H1 (cell line): ENCODE measurements around the gene TMEM204. TPM values are rescaled to one million over a fixed set of nuclear protein-coding genes. Genes with fewer than 3 reads are reported as not detected.

Experiments
- CTCF ChIA-PET: fragments of 300-600 bp; sonication (Branson Sonifier 250); formaldehyde crosslinking; loops from one replicate; lab custom pipeline; 2021; ENCODE audit not compliant: partially characterized antibody; lab: Charles Lee
- POLR2A ChIA-PET: fragments of 300-600 bp; sonication (Branson Sonifier 250); formaldehyde crosslinking; loops from one replicate; lab custom pipeline; 2021; ENCODE audit warnings: inconsistent platforms; ENCODE audit not compliant: partially characterized antibody; lab: Charles Lee
- DNase-seq, 2 experiments: peaks; one replicate each; pipeline versions ENCODE4 v3.0.0 to v3.0.0-alpha.2; 2010 to 2022; ENCODE audit warnings: low spot score in 2 of 2, low read depth in 1 of 2, mixed read lengths in 1 of 2
- FAIRE-seq: peaks from 2 replicates; lab custom pipeline; 2011; peaks lifted over from hg19 to GRCh38; lab: Jason Lieb, UNC
- H2AFZ ChIP-seq: 2 replicates; pipeline ENCODE4 v1.8.1; 2012; ENCODE audit warnings: low read length, inconsistent platforms
- H2AK5ac ChIP-seq: 2 replicates; pipeline ENCODE4 v1.6.1; 2013; ENCODE audit warnings: low read depth, low read length
- H2BK120ac ChIP-seq: replicated peaks from 2 replicates; pipeline ENCODE3; 2013; ENCODE audit warnings: low read depth, low read length, inconsistent platforms
- H2BK12ac ChIP-seq: 2 replicates; pipeline ENCODE4 v1.6.1; 2013; ENCODE audit warnings: low read depth, low read length
- H2BK15ac ChIP-seq: 2 replicates; pipeline ENCODE4 v1.6.1; 2013; ENCODE audit warnings: low read length
- H2BK20ac ChIP-seq: 2 replicates; pipeline ENCODE4 v1.6.1; 2013; ENCODE audit warnings: low read length
- H2BK5ac ChIP-seq: 2 replicates; pipeline ENCODE4 v1.6.1; 2013; ENCODE audit warnings: low read depth, low read length
- H3K14ac ChIP-seq: 2 replicates; pipeline ENCODE4 v1.6.1; 2013; ENCODE audit warnings: inconsistent platforms; ENCODE audit not compliant: insufficient read length
- H3K18ac ChIP-seq: 2 replicates; pipeline ENCODE4 v1.6.1; 2013; ENCODE audit warnings: low read length; ENCODE audit errors: extremely low read depth
- H3K23ac ChIP-seq: 2 replicates; pipeline ENCODE4 v1.6.1; 2013; ENCODE audit warnings: inconsistent platforms; ENCODE audit not compliant: insufficient read length
- H3K23me2 ChIP-seq: 2 replicates; pipeline ENCODE4 v1.6.1; 2013; ENCODE audit warnings: low read depth, low read length
- H3K27ac ChIP-seq: 2 replicates; pipeline ENCODE4 v1.6.1; 2011; ENCODE audit warnings: low read depth, low read length, inconsistent platforms
- H3K27me3 ChIP-seq, 4 experiments: replicated peaks in 1 of 4; 1 replicate in 1 of 4; 2 replicates in 3 of 4; pipeline versions ENCODE4 v1.6.1 to v1.8.1; 2011 to 2013; ENCODE audit warnings: low read length in 3 of 4, mild to moderate bottlenecking in 3 of 4, inconsistent platforms in 2 of 4, mixed read lengths in 2 of 4, moderate library complexity in 1 of 4; ENCODE audit not compliant: control insufficient read depth in 3 of 4, insufficient read depth in 3 of 4; ENCODE audit errors: extremely low read depth in 1 of 4
- H3K36me3 ChIP-seq, 4 experiments: 2 replicates each; pipeline versions ENCODE4 v1.6.1 to v1.8.1; 2011 to 2013; ENCODE audit warnings: mild to moderate bottlenecking in 4 of 4, low read length in 3 of 4, moderate library complexity in 2 of 4, control low read depth in 1 of 4, inconsistent platforms in 1 of 4; ENCODE audit not compliant: insufficient read depth in 4 of 4, control insufficient read depth in 2 of 4
- H3K4ac ChIP-seq: replicated peaks from 2 replicates; pipeline ENCODE3; 2013; ENCODE audit warnings: low read length, low read depth, mixed read lengths, inconsistent platforms; ENCODE audit not compliant: insufficient read length
- H3K4me1 ChIP-seq, 4 experiments: replicated peaks in 1 of 4; 1 replicate in 1 of 4; 2 replicates in 3 of 4; pipeline versions ENCODE4 v1.6.1 to v1.8.1; 2011 to 2013; ENCODE audit warnings: low read length in 3 of 4, inconsistent platforms in 2 of 4, mixed read lengths in 1 of 4; ENCODE audit not compliant: insufficient read depth in 4 of 4, control insufficient read depth in 3 of 4
- H3K4me2 ChIP-seq, 2 experiments: 2 replicates each; pipeline versions ENCODE4 v1.6.1 to v1.8.1; 2011 to 2013; ENCODE audit warnings: low read depth in 2 of 2, low read length in 2 of 2, control low read depth in 1 of 2, inconsistent platforms in 1 of 2, mild to moderate bottlenecking in 1 of 2; ENCODE audit not compliant: insufficient read depth in 1 of 2
- H3K4me3 ChIP-seq, 4 experiments: fragments of 200-600, 300-600 bp in 1 of 4; sonication (generic), shearing (Covaris generic), sonication (Bioruptor Twin) in 1 of 4; 2 replicates each; pipeline versions ENCODE4 v1.5.1 to v1.8.1; 2011 to 2016; ENCODE audit warnings: low read length in 4 of 4, low read depth in 3 of 4, control low read depth in 2 of 4, inconsistent platforms in 2 of 4, mild to moderate bottlenecking in 2 of 4, mixed read lengths in 1 of 4, moderate library complexity in 1 of 4; ENCODE audit not compliant: insufficient read depth in 2 of 4; ENCODE audit errors: extremely low read depth in 1 of 4
- H3K56ac ChIP-seq: replicated peaks from 2 replicates; pipeline ENCODE3; 2013; ENCODE audit warnings: low read depth, mild to moderate bottlenecking, mixed read lengths, low read length, inconsistent platforms; ENCODE audit not compliant: insufficient read length
- H3K79me1 ChIP-seq: 2 replicates; pipeline ENCODE4 v1.6.1; 2013; ENCODE audit warnings: low read depth, low read length, control low read depth
- H3K79me2 ChIP-seq, 2 experiments: 2 replicates each; pipeline versions ENCODE4 v1.6.1 to v1.8.1; 2012 to 2013; ENCODE audit warnings: low read length in 2 of 2, mild to moderate bottlenecking in 2 of 2, inconsistent platforms in 1 of 2; ENCODE audit not compliant: insufficient read depth in 2 of 2, control insufficient read depth in 1 of 2
- H3K9ac ChIP-seq, 4 experiments: replicated peaks in 1 of 4; 1 replicate in 1 of 4; 2 replicates in 3 of 4; pipeline versions ENCODE4 v1.6.1 to v1.8.1; 2011 to 2013; ENCODE audit warnings: low read depth in 3 of 4, low read length in 3 of 4, control low read depth in 2 of 4, mild to moderate bottlenecking in 2 of 4, moderate library complexity in 2 of 4, inconsistent platforms in 1 of 4; ENCODE audit errors: extremely low read depth in 1 of 4
- H3K9me3 ChIP-seq, 2 experiments: 2 replicates each; pipeline versions ENCODE4 v1.6.1 to v1.8.1; 2012 to 2013; ENCODE audit warnings: mild to moderate bottlenecking in 2 of 2, moderate library complexity in 2 of 2, control low read depth in 1 of 2, inconsistent platforms in 1 of 2, low read depth in 1 of 2, low read length in 1 of 2, mixed read lengths in 1 of 2; ENCODE audit not compliant: insufficient read depth in 2 of 2
- H4K20me1 ChIP-seq, 2 experiments: replicated peaks in 1 of 2; 2 replicates each; pipeline versions ENCODE3 to v1.8.1; 2011 to 2013; ENCODE audit warnings: inconsistent platforms in 2 of 2, low read length in 2 of 2, mild to moderate bottlenecking in 1 of 2; ENCODE audit not compliant: insufficient read depth in 2 of 2, control insufficient read depth in 1 of 2
- H4K5ac ChIP-seq: 2 replicates; pipeline ENCODE4 v1.6.1; 2013; ENCODE audit warnings: low read length, low read depth, mixed read lengths, inconsistent platforms; ENCODE audit not compliant: insufficient read length
- H4K8ac ChIP-seq: 2 replicates; pipeline ENCODE4 v1.8.0; 2013; ENCODE audit warnings: mild to moderate bottlenecking, moderate library complexity, low read length, inconsistent platforms; ENCODE audit not compliant: insufficient read depth; ENCODE audit errors: extremely low read depth
- H4K91ac ChIP-seq: replicated peaks from 2 replicates; pipeline ENCODE3; 2013; ENCODE audit warnings: low read length, mixed read lengths, inconsistent platforms; ENCODE audit not compliant: insufficient read length
- ASH2L ChIP-seq: fragments of 200-600, 300-600 bp; sonication (generic); IDR thresholded peaks from one replicate; pipeline ENCODE4 v1.7.1; 2017; ENCODE audit warnings: low read length
- BRCA1 ChIP-seq: IDR thresholded peaks from 2 replicates; pipeline ENCODE4 v1.6.1; 2012; ENCODE audit warnings: low read depth, low read length, improper control_type of control experiment
- HDAC2 ChIP-seq, 2 experiments: fragments of 300-600 bp in 1 of 2; sonication (generic) in 1 of 2; IDR thresholded peaks; 2 replicates each; pipeline ENCODE4 v1.6.1; 2011 to 2012; ENCODE audit warnings: low read depth in 2 of 2, low read length in 2 of 2, mild to moderate bottlenecking in 2 of 2, moderate library complexity in 2 of 2, borderline replicate concordance in 1 of 2, inconsistent platforms in 1 of 2
- JUN ChIP-seq: IDR thresholded peaks from 2 replicates; pipeline ENCODE4 v1.6.1; 2011; ENCODE audit warnings: low read depth, mild to moderate bottlenecking, improper control_type of control experiment, low read length
- JUND ChIP-seq: IDR thresholded peaks from 2 replicates; pipeline ENCODE4 v1.6.1; 2011; ENCODE audit warnings: mild to moderate bottlenecking, improper control_type of control experiment, low read length
- SAP30 ChIP-seq: fragments of 300-600 bp; sonication (generic); IDR thresholded peaks from 2 replicates; pipeline ENCODE4 v1.7.1; 2012; ENCODE audit warnings: low read length, moderate library complexity, mild to moderate bottlenecking, inconsistent platforms; ENCODE audit not compliant: insufficient read depth, insufficient replicate concordance
- ZNF274 ChIP-seq: IDR thresholded peaks from 2 replicates; pipeline ENCODE4 v1.7.0; 2012; ENCODE audit warnings: low read length, borderline replicate concordance; ENCODE audit errors: extremely low read depth
- WGBS, 2 experiments: shearing (Covaris generic) in 1 of 2; methylation state at CpG; one replicate each; pipeline versions ENCODE4 v1.1.6 to v1.1.7; 2013 to 2015; ENCODE audit warnings: low lambda C conversion rate in 2 of 2, mixed read lengths in 2 of 2, inconsistent platforms in 1 of 2, low coverage in 1 of 2, missing lambda C conversion rate in 1 of 2; ENCODE audit not compliant: insufficient replicate concordance in 2 of 2, insufficient coverage in 1 of 2, insufficient read length in 1 of 2; ENCODE audit errors: extremely low coverage in 1 of 2, missing lambda C conversion rate in 1 of 2; 5-methylcytosine and 5-hydroxymethylcytosine counted together
- polyA plus RNA-seq, 7 experiments: library from polyadenylated mRNA; depleted of rRNA in 3 of 7; stranded (reverse) in 5 of 7; unstranded in 2 of 7; fragments of >200 nt in 5 of 7; fragments of 200-250 nt in 2 of 7; gene quantifications; 1 replicate in 5 of 7; 2 replicates in 1 of 7; 4 replicates in 1 of 7; pipeline versions ENCODE4 v1.2.1 to v1.2.3, GENCODE V29; 2011 to 2013; ENCODE audit warnings: missing spikeins in 2 of 7, mixed read lengths in 2 of 7
- total RNA-seq: library from RNA; stranded (reverse); fragmentation: NEBNext Ultra II Directional; extraction: Animal tissue kit (Norgen Biotek cat#: 25700); gene quantifications from 2 replicates; pipeline ENCODE4 v1.2.1, GENCODE V29; 2021

TMEM204 gene
- total and polyA plus RNA-seq, 2 of the 8 experiments (the other 6 are each of a cell fraction or from before 2014, with no cell fraction given) = not detected

GRCh38 chr16:1528921-1529537 lies 4.4 kb upstream of the TMEM204 start:
- Histone ChIP-seq H2AFZ (no peak overlapping the region), H4K91ac (no peak overlapping the region), H2BK120ac (no peak overlapping the region), H4K20me1 (peaks cover 2 to 5% of the 10 kb centered on the region in 2 experiments), H3K36me3 (no peaks in the 10 kb centered on the region; a peak in 2 of 8 replicates), H2BK5ac (no peak overlapping the region), H3K14ac (no peak overlapping the region), H2BK15ac (no peak overlapping the region), H3K4me3 (no peak overlapping the region), H3K9ac (no peak overlapping the region), H3K9me3 (no peaks in the 10 kb centered on the region), H3K23ac (no peak overlapping the region), H2BK20ac (no peak overlapping the region), H3K79me1 (no peaks in the 10 kb centered on the region), H2AK5ac (no peak overlapping the region), H4K8ac (no peak overlapping the region), H3K23me2 (no peaks in the 10 kb centered on the region), H3K79me2 (no peaks in the 10 kb centered on the region), H2BK12ac (no peak overlapping the region), H3K4ac (no peak overlapping the region), H3K27me3 (no peaks in the 10 kb centered on the region), H4K5ac (no peak overlapping the region), H3K18ac (no peak overlapping the region), H3K4me1 (no peaks in the 10 kb centered on the region; a peak in 1 of 7 replicates), H3K27ac (no peak overlapping the region), H3K56ac (no peak overlapping the region), H3K4me2 (no peak overlapping the region)
- WGBS, 2 experiments = 96% methylated on average over 26 of the region's 29 CpGs; no CpG with 5 or more reads in 1 of the 2 experiments
- DNase-seq = no peak
- ChIA-PET POLR2A (no interaction called here), CTCF (interaction anchor here (1.3 to 3.2 kb wide), 2 partner anchors 10 to 18 kb away, joined by 3 to 11 read pairs; no protein-coding TSS in a partner anchor)
- no peak for FAIRE-seq
- no peak for TF ChIP-seq ZNF274
- no peak for TF ChIP-seq ASH2L
- no peak for TF ChIP-seq BRCA1
- no peak for TF ChIP-seq SAP30
- no peak for TF ChIP-seq JUND
- TF ChIP-seq JUN = no peak
- no peak for TF ChIP-seq HDAC2 (IDR thresholded peaks at IDR 0.05; ENCODE audit: borderline replicate concordance in 1 of 2, low read depth in 2 of 2, low read length in 2 of 2)
- TF ChIP-seq, all 59 proteins: peak for 0
